Measurements from ENCODE around the gene BNIP1.

Gene BNIP1

DNA sequence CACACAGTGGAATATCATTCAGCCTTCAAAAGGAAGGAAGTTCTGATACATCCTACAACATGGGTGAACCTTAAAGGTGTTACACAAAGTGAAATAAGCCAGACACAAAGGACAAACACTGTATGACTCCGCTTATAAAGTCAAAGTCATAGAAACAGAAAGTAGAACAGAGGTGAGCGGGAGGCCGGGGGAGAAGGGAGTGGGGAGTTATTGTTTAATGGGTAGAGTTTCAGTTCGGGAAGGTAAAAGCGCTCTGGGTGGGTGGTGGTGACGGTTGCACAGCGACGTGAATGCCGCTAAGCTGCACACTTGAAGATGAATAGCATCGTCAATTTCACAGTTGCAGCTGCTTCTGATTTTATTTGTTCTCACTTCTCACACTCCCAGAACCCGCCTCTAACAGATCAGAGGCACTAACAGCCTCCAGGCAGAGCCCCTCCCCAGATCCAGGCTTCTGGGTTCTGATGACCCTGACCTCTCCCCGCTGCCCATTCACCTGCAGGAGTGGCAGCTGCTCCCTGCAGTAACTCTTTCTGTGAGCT, 34.1 kb downstream of the BNIP1 start:
- Histone ChIP-seq H3K4me3 (no peak overlapping the region), H3K9ac (ENCODE audit: insufficient read length) (no peak overlapping the region)
- no peak for DNase-seq (ENCODE audit: low read depth, low spot score)

DNA sequence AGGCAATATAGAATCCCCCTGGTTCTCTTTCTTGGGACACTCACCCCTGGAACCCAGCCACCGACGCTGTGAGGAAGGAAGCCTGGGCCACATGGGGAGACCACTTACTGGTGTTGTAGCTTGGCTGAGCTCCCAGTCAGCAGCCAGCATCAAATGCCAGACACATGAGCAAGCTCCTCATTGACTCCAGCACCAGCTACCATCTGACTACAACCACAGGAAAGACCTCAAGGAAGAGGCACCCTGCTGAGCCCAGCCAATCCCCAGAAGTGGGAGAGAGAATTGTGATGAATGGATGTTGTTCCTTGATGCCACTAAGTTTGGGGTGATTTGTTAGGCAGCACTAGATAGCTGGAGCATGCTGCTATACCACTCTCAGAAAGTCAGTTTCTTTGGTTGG, 36.0 kb downstream of the BNIP1 start:
- Histone ChIP-seq H3K36me3 (ENCODE audit: insufficient read depth, low read length) (no peaks in the 10 kb centered on the region), H3K27ac (no peak overlapping the region), H3K9me3 (ENCODE audit: low read depth, low read length) (no peaks in the 10 kb centered on the region), H3K4me3 (no peak overlapping the region), H3K9ac (ENCODE audit: insufficient read length) (no peak overlapping the region)
- no peak for DNase-seq (ENCODE audit: low read depth, low spot score)
- no peak for TF ChIP-seq POLR2AphosphoS5 (IDR thresholded peaks at IDR 0.05; ENCODE audit: borderline replicate concordance, low read depth, low read length)
- TF ChIP-seq FOXP2 (optimal IDR thresholded peaks at IDR 0.05; ENCODE audit: control extremely low read depth, extremely low read length, insufficient read depth): no peak
- TF ChIP-seq EZH2 (IDR thresholded peaks at IDR 0.05): no peak

More for the DNA sequence above, 34.1 kb downstream of the BNIP1 start:
- no peaks in the 10 kb centered on the region for H3K9me3 ChIP-seq (ENCODE audit: low read depth, low read length)
- H3K27ac ChIP-seq: no peak overlapping the region
- TF ChIP-seq EZH2 (IDR thresholded peaks at IDR 0.05): no peak
- no peak for TF ChIP-seq POLR2AphosphoS5 (IDR thresholded peaks at IDR 0.05; ENCODE audit: borderline replicate concordance, low read depth, low read length)
- no peak for TF ChIP-seq FOXP2 (optimal IDR thresholded peaks at IDR 0.05; ENCODE audit: control extremely low read depth, extremely low read length, insufficient read depth)
- no peaks in the 10 kb centered on the region for H3K36me3 ChIP-seq (ENCODE audit: insufficient read depth, low read length)

DNA sequence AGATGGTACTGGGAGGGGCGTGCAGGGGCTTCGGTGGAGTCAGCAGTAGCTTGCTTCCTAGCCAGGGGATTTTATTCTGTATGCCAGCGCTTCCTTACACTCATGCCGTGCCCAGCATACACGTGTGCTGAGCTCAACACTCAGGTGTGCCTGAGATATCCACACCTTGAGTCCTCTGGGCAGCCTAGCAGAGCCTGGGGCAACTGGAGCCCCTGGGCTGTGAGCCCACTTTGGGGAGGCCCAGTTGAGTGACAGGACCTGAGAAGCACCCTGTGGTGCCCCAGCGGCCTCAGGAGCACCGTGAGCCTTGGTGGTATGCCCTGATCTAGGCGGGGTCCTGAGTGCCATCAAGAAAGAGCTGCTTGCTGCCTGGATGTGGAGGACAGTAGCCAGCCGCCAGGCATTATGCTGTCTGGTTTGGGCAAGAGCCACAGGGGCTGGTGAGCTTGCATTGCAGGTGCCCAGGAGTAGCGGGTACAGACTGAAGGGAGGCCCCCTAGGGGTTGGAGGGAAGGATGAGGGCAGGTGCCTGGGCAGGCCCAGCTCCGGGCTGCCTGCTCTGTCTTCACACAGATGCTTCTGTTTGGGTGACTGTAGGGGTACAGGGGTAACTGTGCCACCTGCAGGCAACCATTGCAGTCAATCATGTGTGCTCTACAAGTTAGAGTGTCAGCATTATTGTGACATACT, 42.9 kb downstream of the BNIP1 start:
- no peaks in the 10 kb centered on the region for H3K9me3 ChIP-seq (ENCODE audit: low read depth, low read length)
- H3K4me3 ChIP-seq: no peak overlapping the region
- TF ChIP-seq EZH2 (IDR thresholded peaks at IDR 0.05) (no peak), POLR2AphosphoS5 (IDR thresholded peaks at IDR 0.05; ENCODE audit: borderline replicate concordance, low read depth, low read length) (no peak), FOXP2 (optimal IDR thresholded peaks at IDR 0.05; ENCODE audit: control extremely low read depth, extremely low read length, insufficient read depth) (no peak)
- no peak overlapping the region for H3K27ac ChIP-seq
- no peaks in the 10 kb centered on the region for H3K36me3 ChIP-seq (ENCODE audit: insufficient read depth, low read length)
- no peak overlapping the region for H3K9ac ChIP-seq (ENCODE audit: insufficient read length)
- DNase-seq (ENCODE audit: low read depth, low spot score): no peak

DNA sequence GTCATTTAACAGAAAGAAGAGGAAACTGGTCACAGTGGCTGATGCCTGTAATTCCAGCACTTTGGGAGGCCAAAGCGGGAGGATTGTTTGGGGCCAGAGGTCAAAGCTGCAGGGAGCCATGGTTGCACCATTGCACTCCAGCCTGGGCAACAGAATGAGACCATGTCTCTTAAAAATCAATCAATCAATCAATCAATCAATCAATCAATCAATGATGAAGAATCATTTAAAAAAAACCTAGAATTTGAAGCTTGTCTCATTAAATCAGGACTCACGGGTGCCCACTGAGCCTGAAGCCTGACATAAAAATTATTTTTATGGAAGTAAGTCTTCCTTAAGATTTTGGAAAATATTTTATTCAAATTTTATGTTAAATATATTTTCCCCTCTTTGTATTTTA, 43.9 kb downstream of the BNIP1 start:
- no peaks in the 10 kb centered on the region for H3K9me3 ChIP-seq (ENCODE audit: low read depth, low read length)
- H3K27ac ChIP-seq: no peak overlapping the region
- DNase-seq (ENCODE audit: low read depth, low spot score): no peak
- no peak overlapping the region for H3K4me3 ChIP-seq
- H3K36me3 ChIP-seq (ENCODE audit: insufficient read depth, low read length): no peaks in the 10 kb centered on the region
- TF ChIP-seq FOXP2 (optimal IDR thresholded peaks at IDR 0.05; ENCODE audit: control extremely low read depth, extremely low read length, insufficient read depth) (no peak), EZH2 (IDR thresholded peaks at IDR 0.05) (no peak), POLR2AphosphoS5 (IDR thresholded peaks at IDR 0.05; ENCODE audit: borderline replicate concordance, low read depth, low read length) (no peak)
- no peak overlapping the region for H3K9ac ChIP-seq (ENCODE audit: insufficient read length)

DNA sequence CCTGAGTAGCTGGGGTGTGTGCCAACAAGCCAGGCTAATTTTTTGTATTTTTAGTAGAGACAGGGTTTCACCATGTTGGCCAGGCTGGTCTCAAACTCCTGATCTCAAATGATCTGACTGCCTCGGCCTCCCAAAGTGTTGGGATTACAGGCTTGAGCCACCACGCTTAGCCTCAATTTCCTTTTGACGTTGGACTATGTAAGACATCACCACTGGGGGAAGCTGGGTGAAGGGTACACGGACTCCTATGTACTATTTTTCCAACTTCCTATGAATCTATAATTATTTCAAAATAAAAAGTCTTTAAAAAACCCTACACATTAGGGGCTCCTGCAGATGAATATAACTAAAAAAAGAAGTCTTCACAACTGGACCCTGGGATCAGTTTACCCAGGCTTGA, 46.7 kb downstream of the BNIP1 start:
- H3K4me3 ChIP-seq: no peak overlapping the region
- TF ChIP-seq EZH2 (IDR thresholded peaks at IDR 0.05): no peak
- no peak for TF ChIP-seq POLR2AphosphoS5 (IDR thresholded peaks at IDR 0.05; ENCODE audit: borderline replicate concordance, low read depth, low read length)
- TF ChIP-seq FOXP2 (optimal IDR thresholded peaks at IDR 0.05; ENCODE audit: control extremely low read depth, extremely low read length, insufficient read depth): no peak
- H3K36me3 ChIP-seq (ENCODE audit: insufficient read depth, low read length): no peaks in the 10 kb centered on the region
- no peaks in the 10 kb centered on the region for H3K9me3 ChIP-seq (ENCODE audit: low read depth, low read length)
- DNase-seq (ENCODE audit: low read depth, low spot score): no peak
- no peak overlapping the region for H3K9ac ChIP-seq (ENCODE audit: insufficient read length)
- no peak overlapping the region for H3K27ac ChIP-seq

DNA sequence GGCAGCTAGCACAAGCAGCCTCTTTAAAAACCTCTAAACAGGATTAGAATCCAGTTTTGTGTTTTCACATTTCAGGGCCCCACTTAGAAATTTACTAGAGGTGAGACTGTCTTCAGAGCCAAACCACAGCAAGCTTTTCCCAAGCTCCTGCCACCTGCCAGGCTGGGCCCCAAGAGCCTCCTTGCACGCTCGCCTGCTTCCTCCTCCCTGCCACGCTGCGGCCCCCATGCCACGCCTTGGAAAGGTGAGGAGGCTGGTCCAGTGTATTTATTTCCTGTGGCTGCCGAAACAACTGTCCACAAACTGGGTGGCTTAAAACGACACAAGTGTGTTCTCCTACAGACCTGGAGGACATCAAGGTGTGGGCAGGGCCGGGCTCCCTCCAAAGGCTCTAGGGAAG, 47.2 kb downstream of the BNIP1 start:
- Histone ChIP-seq H3K27ac (no peak overlapping the region), H3K36me3 (ENCODE audit: insufficient read depth, low read length) (no peaks in the 10 kb centered on the region), H3K4me3 (no peak overlapping the region), H3K9me3 (ENCODE audit: low read depth, low read length) (no peaks in the 10 kb centered on the region), H3K9ac (ENCODE audit: insufficient read length) (no peak overlapping the region)
- no peak for DNase-seq (ENCODE audit: low read depth, low spot score)
- TF ChIP-seq POLR2AphosphoS5 (IDR thresholded peaks at IDR 0.05; ENCODE audit: borderline replicate concordance, low read depth, low read length) (no peak), FOXP2 (optimal IDR thresholded peaks at IDR 0.05; ENCODE audit: control extremely low read depth, extremely low read length, insufficient read depth) (no peak), EZH2 (IDR thresholded peaks at IDR 0.05) (no peak)

DNA sequence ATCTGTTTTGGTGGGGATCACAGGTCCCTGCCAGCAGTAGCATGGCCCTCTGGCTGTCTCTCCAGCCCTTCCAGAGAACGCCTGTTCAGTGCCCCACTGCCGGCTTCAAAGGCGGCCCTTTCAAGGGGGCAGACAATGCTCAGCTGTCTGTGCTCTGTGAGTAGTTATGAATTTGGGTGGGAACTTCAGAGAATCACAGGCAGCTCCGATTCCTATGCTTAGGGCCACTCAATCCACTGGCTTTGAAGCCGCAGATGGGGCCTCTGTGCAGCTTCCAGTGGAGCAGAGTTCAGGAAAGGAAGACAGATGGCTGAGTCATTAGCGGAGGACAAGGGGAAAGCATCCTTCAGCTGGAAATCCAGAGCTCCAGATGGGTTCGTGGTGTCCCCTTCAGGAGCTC, 48.2 kb downstream of the BNIP1 start:
- no peaks in the 10 kb centered on the region for H3K9me3 ChIP-seq (ENCODE audit: low read depth, low read length)
- no peak overlapping the region for H3K27ac ChIP-seq
- TF ChIP-seq FOXP2 (optimal IDR thresholded peaks at IDR 0.05; ENCODE audit: control extremely low read depth, extremely low read length, insufficient read depth) (no peak), POLR2AphosphoS5 (IDR thresholded peaks at IDR 0.05; ENCODE audit: borderline replicate concordance, low read depth, low read length) (no peak), EZH2 (IDR thresholded peaks at IDR 0.05) (no peak)
- H3K36me3 ChIP-seq (ENCODE audit: insufficient read depth, low read length): no peaks in the 10 kb centered on the region
- no peak for DNase-seq (ENCODE audit: low read depth, low spot score)
- H3K9ac ChIP-seq (ENCODE audit: insufficient read length): no peak overlapping the region
- no peak overlapping the region for H3K4me3 ChIP-seq

DNA sequence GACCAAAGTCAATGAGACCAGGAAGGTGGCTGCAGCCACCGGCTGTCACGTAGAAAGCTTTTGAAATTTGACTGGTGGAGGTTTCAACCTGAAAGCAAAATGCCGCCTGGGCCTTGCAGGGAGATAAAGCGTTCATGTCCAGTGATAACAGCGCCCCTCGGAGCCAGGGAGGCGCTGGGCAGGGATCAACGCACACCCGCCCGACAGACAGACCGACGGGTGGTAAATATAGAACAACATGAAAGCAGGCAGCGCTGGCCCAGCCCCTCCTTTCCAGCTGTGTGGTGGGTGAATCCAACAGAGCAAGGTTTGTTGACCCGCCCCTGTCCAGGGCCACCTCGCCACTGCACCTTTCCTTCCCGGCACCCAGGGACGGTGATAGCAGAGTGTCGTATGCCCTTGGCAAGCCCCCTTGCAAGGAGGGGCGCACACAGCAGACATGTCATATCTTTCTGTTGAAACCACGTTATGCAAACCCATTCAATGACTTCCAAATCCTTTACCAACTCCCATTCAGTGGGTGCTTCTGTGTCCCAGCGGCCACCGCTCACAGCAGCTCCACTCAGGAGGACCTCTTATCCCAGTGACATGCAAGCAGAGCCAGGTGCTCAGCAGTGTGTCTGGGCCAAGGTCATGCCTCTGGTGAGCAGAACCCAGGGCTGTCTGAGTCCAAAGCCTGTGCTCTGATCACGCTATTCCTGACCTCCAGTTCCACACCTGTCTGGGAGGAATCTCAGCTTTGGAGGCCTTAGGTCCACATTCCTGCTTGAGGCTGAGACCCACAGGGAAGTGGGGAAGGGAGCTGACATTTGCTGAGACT, 52.0 kb downstream of the BNIP1 start:
- Histone ChIP-seq H3K9ac (ENCODE audit: insufficient read length) (no peak overlapping the region), H3K9me3 (ENCODE audit: low read depth, low read length) (no peaks in the 10 kb centered on the region), H3K4me3 (no peak overlapping the region), H3K36me3 (ENCODE audit: insufficient read depth, low read length) (no peaks in the 10 kb centered on the region), H3K27ac (no peak overlapping the region)
- no peak for DNase-seq (ENCODE audit: low read depth, low spot score)
- TF ChIP-seq POLR2AphosphoS5 (IDR thresholded peaks at IDR 0.05; ENCODE audit: borderline replicate concordance, low read depth, low read length): no peak
- no peak for TF ChIP-seq EZH2 (IDR thresholded peaks at IDR 0.05)
- TF ChIP-seq FOXP2 (optimal IDR thresholded peaks at IDR 0.05; ENCODE audit: control extremely low read depth, extremely low read length, insufficient read depth): no peak

All from SK-N-MC (cell line).